ENCODE data around the gene PPP1R13L. TPM values are rescaled to one million over a fixed set of nuclear protein-coding genes. Genes with fewer than 3 reads are reported as not detected.

PPP1R13L gene
- total RNA-seq, 1 donor = 2.8 TPM

DNA sequence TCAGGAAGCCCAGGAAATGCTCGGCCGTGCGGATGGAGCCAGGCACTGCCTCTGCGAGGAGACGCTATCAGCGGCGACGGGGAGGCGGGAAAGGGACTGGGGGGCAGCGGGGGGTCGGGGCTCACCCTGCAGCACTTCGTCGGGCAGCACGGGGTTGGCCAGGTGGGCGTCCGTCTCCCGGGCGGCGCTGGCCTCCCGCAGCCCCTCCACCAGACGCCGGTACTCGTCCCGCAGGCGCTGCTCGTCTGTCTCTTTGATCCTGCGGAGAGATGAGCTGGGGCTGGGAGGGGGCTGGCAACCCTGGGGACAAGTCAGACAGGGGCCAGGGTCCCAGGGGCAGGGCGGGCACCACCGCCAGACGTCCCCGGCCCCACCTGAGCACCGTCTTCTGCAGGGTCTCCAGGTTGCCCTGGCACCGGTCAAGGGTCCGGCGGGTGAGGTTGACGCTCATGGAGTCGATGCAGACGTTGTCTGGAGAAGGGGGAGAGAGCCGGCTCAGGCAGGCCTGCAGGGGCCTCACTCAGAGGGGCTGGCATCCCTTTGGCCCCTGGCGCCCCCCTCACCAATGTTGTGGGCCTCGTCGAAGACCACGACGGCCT, 40.9 kb downstream of the PPP1R13L start:
- TF ChIP-seq, protein P1, sequence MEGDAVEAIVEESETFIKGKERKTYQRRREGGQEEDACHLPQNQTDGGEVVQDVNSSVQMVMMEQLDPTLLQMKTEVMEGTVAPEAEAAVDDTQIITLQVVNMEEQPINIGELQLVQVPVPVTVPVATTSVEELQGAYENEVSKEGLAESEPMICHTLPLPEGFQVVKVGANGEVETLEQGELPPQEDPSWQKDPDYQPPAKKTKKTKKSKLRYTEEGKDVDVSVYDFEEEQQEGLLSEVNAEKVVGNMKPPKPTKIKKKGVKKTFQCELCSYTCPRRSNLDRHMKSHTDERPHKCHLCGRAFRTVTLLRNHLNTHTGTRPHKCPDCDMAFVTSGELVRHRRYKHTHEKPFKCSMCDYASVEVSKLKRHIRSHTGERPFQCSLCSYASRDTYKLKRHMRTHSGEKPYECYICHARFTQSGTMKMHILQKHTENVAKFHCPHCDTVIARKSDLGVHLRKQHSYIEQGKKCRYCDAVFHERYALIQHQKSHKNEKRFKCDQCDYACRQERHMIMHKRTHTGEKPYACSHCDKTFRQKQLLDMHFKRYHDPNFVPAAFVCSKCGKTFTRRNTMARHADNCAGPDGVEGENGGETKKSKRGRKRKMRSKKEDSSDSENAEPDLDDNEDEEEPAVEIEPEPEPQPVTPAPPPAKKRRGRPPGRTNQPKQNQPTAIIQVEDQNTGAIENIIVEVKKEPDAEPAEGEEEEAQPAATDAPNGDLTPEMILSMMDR (IDR thresholded peaks at IDR 0.05; ENCODE audit: insufficient read depth, low read length) = no peak
- no peak overlapping the region for H3K4me3 ChIP-seq (ENCODE audit: low read depth, low read length)
- no peak for DNase-seq (ENCODE audit: low read depth)

DNA sequence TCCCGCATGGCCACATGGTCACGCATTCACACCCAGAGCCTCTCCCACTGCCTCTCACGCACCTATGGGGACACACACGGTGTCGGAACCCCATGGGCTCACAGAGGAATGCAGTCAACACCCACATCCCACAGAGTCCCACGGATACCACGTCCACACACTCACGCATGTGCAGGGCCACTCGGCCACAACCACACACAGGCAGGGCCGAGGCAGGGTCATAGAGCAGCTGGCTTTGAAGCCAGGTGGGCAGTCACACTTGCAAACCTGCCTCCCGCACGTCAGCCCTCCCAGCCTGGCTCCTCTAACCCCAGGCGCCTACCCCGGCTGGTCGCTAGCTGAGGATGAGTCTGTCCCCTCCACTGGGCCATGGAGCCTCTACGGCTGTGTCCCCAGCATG, 42.6 kb downstream of the PPP1R13L start:
- no peak overlapping the region for H3K4me3 ChIP-seq (ENCODE audit: low read depth, low read length)
- TF ChIP-seq, protein P1 (IDR thresholded peaks at IDR 0.05; ENCODE audit: insufficient read depth, low read length) = no peak
- no peak for DNase-seq (ENCODE audit: low read depth)

GRCh38 chr19:45361608-45362007, 43.3 kb downstream of the PPP1R13L start:
- no peak overlapping the region for H3K4me3 ChIP-seq (ENCODE audit: low read depth, low read length)
- DNase-seq (ENCODE audit: low read depth) = no peak
- TF ChIP-seq, protein P1 (IDR thresholded peaks at IDR 0.05; ENCODE audit: insufficient read depth, low read length) = no peak

- no peak for DNase-seq (ENCODE audit: low read depth)
- H3K4me3 ChIP-seq (ENCODE audit: low read depth, low read length) = no peak overlapping the region
These were observed 46.6 kb downstream of the PPP1R13L start for GRCh38 chr19:45358213-45358792.

DNA sequence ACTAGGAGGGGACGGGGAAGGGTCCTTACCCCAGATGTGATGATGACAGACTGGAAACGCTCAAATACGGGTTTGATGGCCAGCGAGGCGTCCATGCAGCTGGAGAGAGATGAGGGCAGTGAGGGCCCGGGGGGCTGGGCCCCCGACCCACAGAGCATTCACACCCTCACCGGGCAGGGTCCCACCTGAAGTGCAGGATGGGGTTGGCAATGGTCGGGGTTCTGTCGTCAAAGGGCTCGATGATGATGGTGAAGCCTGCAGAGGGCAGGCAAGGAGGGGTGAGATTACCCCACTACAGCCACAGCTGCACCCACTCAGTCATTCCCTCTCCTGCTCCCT, 47.5 kb downstream of the PPP1R13L start:
- H3K4me3 ChIP-seq (ENCODE audit: low read depth, low read length) = no peak overlapping the region
- no peak for DNase-seq (ENCODE audit: low read depth)
- TF ChIP-seq, protein P1 (IDR thresholded peaks at IDR 0.05; ENCODE audit: insufficient read depth, low read length) = no peak

More at GRCh38 chr19:45358213-45358792, 46.6 kb downstream of the PPP1R13L start:
- TF ChIP-seq, protein P1 (IDR thresholded peaks at IDR 0.05; ENCODE audit: insufficient read depth, low read length) = no peak

DNA sequence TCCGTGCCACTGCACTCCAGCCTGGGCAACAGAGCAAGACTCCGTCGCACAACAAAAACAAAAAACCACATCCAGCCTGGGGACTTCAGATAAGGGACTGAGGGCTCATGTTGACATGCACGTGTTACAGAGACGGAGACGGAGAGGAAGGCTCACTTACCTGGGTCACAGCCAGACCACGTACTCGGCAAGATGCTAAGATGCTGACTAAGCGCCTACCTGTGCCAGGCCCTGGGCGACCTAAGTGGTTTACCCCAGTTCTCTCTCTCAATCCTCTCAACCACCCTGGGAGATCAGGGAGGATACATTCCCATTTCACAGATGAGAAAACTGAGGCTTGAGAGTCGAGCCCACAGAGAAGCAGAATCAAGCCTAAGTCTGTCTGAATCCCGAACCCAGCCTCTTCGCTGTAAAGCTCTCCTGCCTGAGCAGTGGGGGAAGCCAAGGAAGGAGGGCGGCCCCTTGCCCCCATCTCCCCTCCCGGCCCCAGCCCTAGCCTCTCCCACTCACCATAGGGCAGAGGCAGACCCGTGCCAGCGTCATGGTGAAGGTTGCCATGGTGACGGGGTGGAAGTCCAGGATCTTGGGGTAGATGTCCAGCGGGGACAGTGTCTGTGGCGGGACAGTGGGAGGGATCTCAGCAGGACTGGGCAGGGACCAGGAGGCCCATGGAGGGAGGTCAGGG, 48.0 kb downstream of the PPP1R13L start:
- no peak for DNase-seq (ENCODE audit: low read depth)
- H3K4me3 ChIP-seq (ENCODE audit: low read depth, low read length) = no peak overlapping the region
- TF ChIP-seq, protein P1 (IDR thresholded peaks at IDR 0.05; ENCODE audit: insufficient read depth, low read length) = no peak
